ENCODE results near the gene ANKRD24. TPM values are rescaled to one million over a fixed set of nuclear protein-coding genes. Genes with fewer than 3 reads are reported as not detected.
"Not testable (repeated sequence)": the region's sequence is repeated elsewhere in the genome, so short reads cannot be mapped to it uniquely, and the experiment has no call there.

ANKRD24 gene
- total RNA-seq, 1 donor = 0.43 TPM

- TF ChIP-seq CTCF (IDR thresholded peaks at IDR 0.05; ENCODE audit: insufficient read depth, low read depth, low read length) = no peak
- H3K4me3 ChIP-seq (ENCODE audit: low read depth, low read length) = no peak overlapping the region
- no peak for DNase-seq (ENCODE audit: low read depth)
Measured at GRCh38 chr19:4225885-4226284, 43.4 kb downstream of the ANKRD24 start.

GRCh38 chr19:4227771-4228170 lies 45.3 kb downstream of the ANKRD24 start:
- no peak for TF ChIP-seq CTCF (IDR thresholded peaks at IDR 0.05; ENCODE audit: insufficient read depth, low read depth, low read length)
- DNase-seq (ENCODE audit: low read depth) = no peak

GRCh38 chr19:4228765-4229178 lies 46.3 kb downstream of the ANKRD24 start:
- no peak overlapping the region for H3K4me3 ChIP-seq (ENCODE audit: low read depth, low read length)
- no peak for DNase-seq (ENCODE audit: low read depth)
- TF ChIP-seq CTCF (IDR thresholded peaks at IDR 0.05; ENCODE audit: insufficient read depth, low read depth, low read length) = no peak

More at GRCh38 chr19:4227771-4228170, 45.3 kb downstream of the ANKRD24 start:
- H3K4me3 ChIP-seq (ENCODE audit: low read depth, low read length) = no peak overlapping the region

GRCh38 chr19:4229179-4229931 lies 46.9 kb downstream of the ANKRD24 start, which contains the start of gene EBI3:
TSS of gene EBI3 (plus strand) at chr19:4229523. CDS start at chr19:4229551, 28 bp downstream.
- H3K4me3 ChIP-seq (ENCODE audit: low read depth, low read length) = peak within 1 kb of the TSS; percentile 12
- no peak for TF ChIP-seq CTCF (IDR thresholded peaks at IDR 0.05; ENCODE audit: insufficient read depth, low read depth, low read length)
- peak; percentile 40 for DNase-seq (ENCODE audit: low read depth)

GRCh38 chr19:4230237-4230636 lies 47.7 kb downstream of the ANKRD24 start:
- DNase-seq (ENCODE audit: low read depth); H3K4me3 ChIP-seq (ENCODE audit: low read depth, low read length): not testable (repeated sequence)

GRCh38 chr19:4231521-4231920 lies 49.0 kb downstream of the ANKRD24 start:
- not testable (repeated sequence) for H3K4me3 ChIP-seq (ENCODE audit: low read depth, low read length); DNase-seq (ENCODE audit: low read depth)

GRCh38 chr19:4232139-4232538 lies 49.6 kb downstream of the ANKRD24 start:
- not testable (repeated sequence) for DNase-seq (ENCODE audit: low read depth); H3K4me3 ChIP-seq (ENCODE audit: low read depth, low read length)

GRCh38 chr19:4232614-4233281 lies 50.3 kb downstream of the ANKRD24 start:
- no peak for TF ChIP-seq CTCF (IDR thresholded peaks at IDR 0.05; ENCODE audit: insufficient read depth, low read depth, low read length)
- H3K4me3 ChIP-seq (ENCODE audit: low read depth, low read length) = no peak overlapping the region
- no peak for DNase-seq (ENCODE audit: low read depth)
